ENCODE results near the gene BCL2L11. TPM values are rescaled to one million over a fixed set of nuclear protein-coding genes. Genes with fewer than 3 reads are reported as not detected.

BCL2L11 gene
- total and polyA plus RNA-seq, 9 of the 15 experiments (the other 6 are each of a cell fraction or from before 2014, with no cell fraction given): 2.2 to 18.8 (median 5.0) TPM

- TF ChIP-seq, protein P1, sequence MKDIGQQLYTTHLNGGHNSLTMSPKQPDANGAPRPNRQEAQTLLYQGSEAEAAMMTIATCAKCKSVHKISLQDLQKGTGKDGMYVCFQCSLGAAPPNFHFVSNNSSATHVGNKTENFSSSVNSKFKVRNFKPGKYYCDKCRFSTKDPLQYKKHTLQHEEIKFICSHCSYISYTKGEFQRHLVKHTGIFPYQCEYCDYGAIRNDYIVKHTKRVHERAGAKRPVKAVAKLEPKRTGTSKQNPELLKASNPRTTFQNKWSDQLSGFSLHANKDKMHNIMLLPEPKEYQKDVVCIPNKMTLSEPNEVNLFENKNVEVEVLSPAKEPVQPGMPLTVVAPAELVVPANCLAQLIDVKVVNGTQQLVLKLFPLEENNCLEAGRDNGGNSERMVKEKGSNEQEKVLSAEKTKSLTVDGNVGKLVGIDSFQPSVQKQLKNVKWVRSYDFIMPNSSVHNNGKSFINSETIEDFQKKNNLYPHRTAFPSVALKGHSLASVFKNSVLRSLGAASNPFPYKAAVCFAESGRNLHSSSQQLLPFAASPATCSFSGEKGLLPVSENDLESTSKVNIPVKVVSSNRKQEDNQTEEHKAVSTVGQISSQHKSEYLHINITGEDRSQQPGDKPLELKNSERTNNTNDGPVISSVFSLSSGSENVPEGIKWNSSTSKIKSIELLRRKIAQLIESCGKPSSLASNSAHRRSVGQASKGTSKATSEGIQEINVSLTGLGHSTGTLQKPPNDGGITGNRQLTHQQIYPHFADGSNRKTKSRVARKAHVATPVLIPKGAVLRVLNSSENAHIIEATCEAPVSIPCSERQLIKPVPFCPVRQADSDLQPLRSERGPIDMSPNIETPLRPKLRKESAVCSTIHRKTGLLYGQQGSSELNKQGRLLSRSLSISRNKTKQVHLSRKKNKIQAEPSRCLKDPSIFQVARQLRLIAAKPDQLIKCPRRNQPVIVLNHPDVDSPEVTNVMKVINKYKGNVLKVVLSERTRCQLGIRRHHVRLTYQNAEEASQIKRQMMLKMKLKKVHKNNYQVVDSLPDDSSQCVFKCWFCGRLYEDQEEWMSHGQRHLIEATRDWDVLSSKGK (CRISPR knock-in tag; IDR thresholded peaks at IDR 0.05): no peak
- TF ChIP-seq, protein P2, sequence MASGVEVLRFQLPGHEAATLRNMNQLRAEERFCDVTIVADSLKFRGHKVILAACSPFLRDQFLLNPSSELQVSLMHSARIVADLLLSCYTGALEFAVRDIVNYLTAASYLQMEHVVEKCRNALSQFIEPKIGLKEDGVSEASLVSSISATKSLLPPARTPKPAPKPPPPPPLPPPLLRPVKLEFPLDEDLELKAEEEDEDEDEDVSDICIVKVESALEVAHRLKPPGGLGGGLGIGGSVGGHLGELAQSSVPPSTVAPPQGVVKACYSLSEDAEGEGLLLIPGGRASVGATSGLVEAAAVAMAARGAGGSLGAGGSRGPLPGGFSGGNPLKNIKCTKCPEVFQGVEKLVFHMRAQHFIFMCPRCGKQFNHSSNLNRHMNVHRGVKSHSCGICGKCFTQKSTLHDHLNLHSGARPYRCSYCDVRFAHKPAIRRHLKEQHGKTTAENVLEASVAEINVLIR (CRISPR knock-in tag; IDR thresholded peaks at IDR 0.05): no peak
- TF ChIP-seq, protein P3, sequence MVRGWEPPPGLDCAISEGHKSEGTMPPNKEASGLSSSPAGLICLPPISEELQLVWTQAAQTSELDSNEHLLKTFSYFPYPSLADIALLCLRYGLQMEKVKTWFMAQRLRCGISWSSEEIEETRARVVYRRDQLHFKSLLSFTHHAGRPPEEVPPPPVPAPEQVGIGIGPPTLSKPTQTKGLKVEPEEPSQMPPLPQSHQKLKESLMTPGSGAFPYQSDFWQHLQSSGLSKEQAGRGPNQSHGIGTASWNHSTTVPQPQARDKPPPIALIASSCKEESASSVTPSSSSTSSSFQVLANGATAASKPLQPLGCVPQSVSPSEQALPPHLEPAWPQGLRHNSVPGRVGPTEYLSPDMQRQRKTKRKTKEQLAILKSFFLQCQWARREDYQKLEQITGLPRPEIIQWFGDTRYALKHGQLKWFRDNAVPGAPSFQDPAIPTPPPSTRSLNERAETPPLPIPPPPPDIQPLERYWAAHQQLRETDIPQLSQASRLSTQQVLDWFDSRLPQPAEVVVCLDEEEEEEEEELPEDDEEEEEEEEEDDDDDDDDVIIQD (CRISPR knock-in tag; IDR thresholded peaks at IDR 0.05): no peak
- TF ChIP-seq, protein P4, sequence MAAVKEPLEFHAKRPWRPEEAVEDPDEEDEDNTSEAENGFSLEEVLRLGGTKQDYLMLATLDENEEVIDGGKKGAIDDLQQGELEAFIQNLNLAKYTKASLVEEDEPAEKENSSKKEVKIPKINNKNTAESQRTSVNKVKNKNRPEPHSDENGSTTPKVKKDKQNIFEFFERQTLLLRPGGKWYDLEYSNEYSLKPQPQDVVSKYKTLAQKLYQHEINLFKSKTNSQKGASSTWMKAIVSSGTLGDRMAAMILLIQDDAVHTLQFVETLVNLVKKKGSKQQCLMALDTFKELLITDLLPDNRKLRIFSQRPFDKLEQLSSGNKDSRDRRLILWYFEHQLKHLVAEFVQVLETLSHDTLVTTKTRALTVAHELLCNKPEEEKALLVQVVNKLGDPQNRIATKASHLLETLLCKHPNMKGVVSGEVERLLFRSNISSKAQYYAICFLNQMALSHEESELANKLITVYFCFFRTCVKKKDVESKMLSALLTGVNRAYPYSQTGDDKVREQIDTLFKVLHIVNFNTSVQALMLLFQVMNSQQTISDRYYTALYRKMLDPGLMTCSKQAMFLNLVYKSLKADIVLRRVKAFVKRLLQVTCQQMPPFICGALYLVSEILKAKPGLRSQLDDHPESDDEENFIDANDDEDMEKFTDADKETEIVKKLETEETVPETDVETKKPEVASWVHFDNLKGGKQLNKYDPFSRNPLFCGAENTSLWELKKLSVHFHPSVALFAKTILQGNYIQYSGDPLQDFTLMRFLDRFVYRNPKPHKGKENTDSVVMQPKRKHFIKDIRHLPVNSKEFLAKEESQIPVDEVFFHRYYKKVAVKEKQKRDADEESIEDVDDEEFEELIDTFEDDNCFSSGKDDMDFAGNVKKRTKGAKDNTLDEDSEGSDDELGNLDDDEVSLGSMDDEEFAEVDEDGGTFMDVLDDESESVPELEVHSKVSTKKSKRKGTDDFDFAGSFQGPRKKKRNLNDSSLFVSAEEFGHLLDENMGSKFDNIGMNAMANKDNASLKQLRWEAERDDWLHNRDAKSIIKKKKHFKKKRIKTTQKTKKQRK (IDR thresholded peaks at IDR 0.05; ENCODE audit: borderline replicate concordance, low read depth, low read length): no peak
- TF ChIP-seq U2AF1 (optimal IDR thresholded peaks at IDR 0.05; ENCODE audit: low read depth, low read length): no peak
- TF ChIP-seq ZNF655 (CRISPR knock-in tag; IDR thresholded peaks at IDR 0.05): no peak
- TF ChIP-seq SAP30 (IDR thresholded peaks at IDR 0.05; ENCODE audit: borderline replicate concordance, insufficient read depth, low read depth, low read length, poor library complexity, severe bottlenecking): no peak
- TF ChIP-seq GATA2 (CRISPR knock-in tag; IDR thresholded peaks at IDR 0.05): no peak
- no peak for TF ChIP-seq BRF2 (IDR thresholded peaks at IDR 0.05; ENCODE audit: borderline replicate concordance, insufficient read depth, insufficient read length)
- no peak for TF ChIP-seq POLR2AphosphoS5 (IDR thresholded peaks at IDR 0.05; ENCODE audit: control insufficient read depth, insufficient read depth, low read depth, low read length)
- TF ChIP-seq CBFB (CRISPR knock-in tag; IDR thresholded peaks at IDR 0.05): no peak
- no peak for TF ChIP-seq EHMT2 (IDR thresholded peaks at IDR 0.05)
- TF ChIP-seq RBFOX2 (IDR thresholded peaks at IDR 0.05; ENCODE audit: low read depth, low read length): no peak
- TF ChIP-seq NFIC (IDR thresholded peaks at IDR 0.05): peak; percentile 71
Measured at GRCh38 chr2:111182121-111182520, 61.4 kb downstream of the BCL2L11 start (continued).
